WERI-Rb-1 (cell line): ENCODE measurements around the gene MIB1.

Source experiments
- DNase-seq: peaks from one replicate; pipeline ENCODE4 v3.0.0-alpha.2; 2020
- H3K27ac ChIP-seq: fragments of 250-450 bp; sonication (Bioruptor Pico); 2 replicates; pipeline ENCODE4 v1.5.1; 2020; ENCODE audit warnings: mild to moderate bottlenecking, moderate library complexity
- H3K27me3 ChIP-seq: fragments of 250-450 bp; sonication (Bioruptor Pico); 2 replicates; pipeline ENCODE4 v1.5.1; 2021; ENCODE audit warnings: mild to moderate bottlenecking, low read depth, moderate library complexity; ENCODE audit not compliant: insufficient read depth, severe bottlenecking
- H3K36me3 ChIP-seq: fragments of 250-450 bp; sonication (Bioruptor Pico); 2 replicates; pipeline ENCODE4 v1.5.1; 2020; ENCODE audit warnings: mild to moderate bottlenecking, moderate library complexity
- H3K4me3 ChIP-seq: 2 replicates; pipeline ENCODE4 v1.5.1; 2011; ENCODE audit warnings: low read depth, mild to moderate bottlenecking, control low read depth, low read length
- H3K9me3 ChIP-seq: fragments of 250-450 bp; sonication (Bioruptor Pico); 2 replicates; pipeline ENCODE4 v1.5.1; 2021; ENCODE audit warnings: mild to moderate bottlenecking, moderate library complexity; ENCODE audit not compliant: severe bottlenecking
- CTCF ChIP-seq: IDR thresholded peaks from 2 replicates; pipeline ENCODE4 v1.5.1; 2011; ENCODE audit warnings: low read depth, mild to moderate bottlenecking, control low read depth, inconsistent platforms, low read length

MIB1 gene

GRCh38 chr18:21808185-21808584 is 67.6 kb downstream of the MIB1 start:
- Histone ChIP-seq H3K4me3 (no peak overlapping the region), H3K27ac (no peak overlapping the region), H3K36me3 (peaks cover 69% of the 10 kb centered on the region), H3K27me3 (no peaks in the 10 kb centered on the region), H3K9me3 (no peaks in the 10 kb centered on the region)
- TF ChIP-seq CTCF = no peak
- DNase-seq = no peak

GRCh38 chr18:21809725-21810124 is 69.1 kb downstream of the MIB1 start:
- no peak for TF ChIP-seq CTCF
- Histone ChIP-seq H3K27me3 (no peaks in the 10 kb centered on the region), H3K36me3 (peaks cover 65% of the 10 kb centered on the region), H3K9me3 (no peaks in the 10 kb centered on the region), H3K27ac (no peak overlapping the region), H3K4me3 (no peak overlapping the region)
- DNase-seq = no peak

GRCh38 chr18:21815101-21815500 is 74.5 kb downstream of the MIB1 start:
- no peak overlapping the region for H3K4me3 ChIP-seq
- DNase-seq = no peak

GRCh38 chr18:21820033-21820810 is 79.6 kb downstream of the MIB1 start:
- Histone ChIP-seq H3K9me3 (no peaks in the 10 kb centered on the region), H3K36me3 (peaks cover 72% of the 10 kb centered on the region), H3K27me3 (no peaks in the 10 kb centered on the region), H3K4me3 (no peak overlapping the region), H3K27ac (no peak overlapping the region)
- TF ChIP-seq CTCF = no peak
- DNase-seq = no peak

More at GRCh38 chr18:21815101-21815500, 74.5 kb downstream of the MIB1 start:
- Histone ChIP-seq H3K27ac (no peak overlapping the region), H3K27me3 (no peaks in the 10 kb centered on the region), H3K36me3 (peaks cover 71% of the 10 kb centered on the region), H3K9me3 (no peaks in the 10 kb centered on the region)
- TF ChIP-seq CTCF = no peak

DNA sequence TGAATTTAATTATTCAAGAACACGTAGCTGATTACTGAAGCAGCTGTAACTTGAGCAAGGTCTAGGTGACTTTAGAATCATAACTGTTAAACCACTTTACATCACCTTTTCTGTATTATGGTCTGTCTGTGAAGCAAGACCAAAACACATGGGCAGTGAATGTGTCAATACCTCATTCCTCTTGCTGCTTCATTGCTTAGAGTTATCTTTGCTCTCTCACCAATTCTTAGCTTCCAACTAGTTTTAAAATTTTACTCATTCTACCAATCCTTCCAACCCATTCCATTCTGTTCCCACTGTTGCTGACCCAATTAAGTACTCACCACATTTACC is 80.2 kb downstream of the MIB1 start:
- TF ChIP-seq CTCF = no peak
- peaks cover 66% of the 10 kb centered on the region for H3K36me3 ChIP-seq
- DNase-seq = no peak
- H3K4me3 ChIP-seq = no peak overlapping the region
- no peaks in the 10 kb centered on the region for H3K27me3 ChIP-seq
- H3K27ac ChIP-seq = no peak overlapping the region
- no peaks in the 10 kb centered on the region for H3K9me3 ChIP-seq

DNA sequence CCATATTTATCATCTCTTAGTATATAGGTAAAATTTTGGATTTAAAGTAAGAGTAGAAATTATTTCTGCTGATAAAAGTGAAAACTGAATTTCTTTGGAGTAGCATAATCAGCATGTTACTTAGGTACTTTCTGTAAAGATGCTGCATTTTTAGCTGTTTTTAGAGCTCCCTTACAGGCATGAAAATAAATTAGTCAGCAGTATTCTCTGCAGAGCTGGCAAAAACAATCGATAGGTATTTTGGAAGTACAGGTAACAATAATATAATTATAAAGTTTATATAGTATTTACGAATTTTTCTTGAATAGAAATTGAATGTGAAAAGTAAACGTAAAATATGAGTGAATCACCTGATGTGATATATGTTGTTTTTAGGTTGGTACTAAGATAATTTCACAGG is 83.3 kb downstream of the MIB1 start:
- peaks cover 43% of the 10 kb centered on the region for H3K36me3 ChIP-seq
- H3K27ac ChIP-seq = no peak overlapping the region
- no peak overlapping the region for H3K4me3 ChIP-seq
- no peaks in the 10 kb centered on the region for H3K27me3 ChIP-seq
- no peaks in the 10 kb centered on the region for H3K9me3 ChIP-seq
- DNase-seq = no peak
- TF ChIP-seq CTCF = no peak
